Neuron (in vitro differentiated cells): Measurements from ENCODE around the gene PHKG2.

Source experiments
- H2AFZ ChIP-seq: one replicate; pipeline ENCODE4 v1.6.1; 2013; ENCODE audit warnings: low read depth, mild to moderate bottlenecking, inconsistent platforms, low read length, moderate library complexity
- H3K27me3 ChIP-seq: one replicate; pipeline ENCODE4 v1.6.1; 2013; ENCODE audit warnings: low read length; ENCODE audit not compliant: insufficient read depth
- H3K36me3 ChIP-seq: one replicate; pipeline ENCODE4 v1.6.1; 2013; ENCODE audit warnings: low read length; ENCODE audit not compliant: insufficient read depth
- H3K4me1 ChIP-seq: one replicate; pipeline ENCODE4 v1.6.1; 2013; ENCODE audit warnings: low read length; ENCODE audit not compliant: insufficient read depth
- H3K4me3 ChIP-seq: 2 replicates; pipeline ENCODE4 v1.5.1; 2013; ENCODE audit warnings: mild to moderate bottlenecking, low read length, moderate library complexity
- H3K9me3 ChIP-seq: one replicate; pipeline ENCODE4 v1.6.1; 2013; ENCODE audit warnings: low read length

PHKG2 gene

GRCh38 chr16:30737794-30738648, 10.2 kb upstream of the PHKG2 start:
- Histone ChIP-seq H3K9me3 (no peaks in the 10 kb centered on the region), H3K4me1 (no peaks in the 10 kb centered on the region), H3K27me3 (no peaks in the 10 kb centered on the region), H2AFZ (no peak overlapping the region), H3K36me3 (peaks cover 74% of the 10 kb centered on the region), H3K4me3 (no peak overlapping the region)

- Histone ChIP-seq H3K27me3 (no peaks in the 10 kb centered on the region), H3K36me3 (peaks cover 71% of the 10 kb centered on the region), H3K4me3 (no peak overlapping the region), H3K4me1 (no peaks in the 10 kb centered on the region), H3K9me3 (no peaks in the 10 kb centered on the region), H2AFZ (no peak overlapping the region)
Observed at GRCh38 chr16:30738984-30739951, 9.0 kb upstream of the PHKG2 start.

GRCh38 chr16:30740364-30741251, 7.6 kb upstream of the PHKG2 start:
- no peaks in the 10 kb centered on the region for H3K9me3 ChIP-seq
- H2AFZ ChIP-seq: no peak overlapping the region
- H3K27me3 ChIP-seq: no peaks in the 10 kb centered on the region
- H3K4me3 ChIP-seq: no peak overlapping the region
- H3K36me3 ChIP-seq: peaks cover 69% of the 10 kb centered on the region
- H3K4me1 ChIP-seq: no peaks in the 10 kb centered on the region

GRCh38 chr16:30741461-30741914, 6.7 kb upstream of the PHKG2 start:
- Histone ChIP-seq H3K4me1 (no peaks in the 10 kb centered on the region), H3K4me3 (no peak overlapping the region), H3K36me3 (peaks cover 61% of the 10 kb centered on the region), H3K27me3 (no peaks in the 10 kb centered on the region), H3K9me3 (no peaks in the 10 kb centered on the region), H2AFZ (no peak overlapping the region)

- H3K4me3 ChIP-seq: no peak overlapping the region
- H2AFZ ChIP-seq: no peak overlapping the region
- peaks cover 39% of the 10 kb centered on the region for H3K36me3 ChIP-seq
- no peaks in the 10 kb centered on the region for H3K27me3 ChIP-seq
- no peaks in the 10 kb centered on the region for H3K4me1 ChIP-seq
- no peaks in the 10 kb centered on the region for H3K9me3 ChIP-seq
Observed at GRCh38 chr16:30743716-30744115, 4.5 kb upstream of the PHKG2 start.

GRCh38 chr16:30744183-30744582, 4.0 kb upstream of the PHKG2 start:
- no peak overlapping the region for H2AFZ ChIP-seq
- H3K27me3 ChIP-seq: no peaks in the 10 kb centered on the region
- H3K4me3 ChIP-seq: no peak overlapping the region
- peaks cover 34% of the 10 kb centered on the region for H3K36me3 ChIP-seq
- no peaks in the 10 kb centered on the region for H3K9me3 ChIP-seq
- no peaks in the 10 kb centered on the region for H3K4me1 ChIP-seq

- no peaks in the 10 kb centered on the region for H3K9me3 ChIP-seq
- H2AFZ ChIP-seq: no peak overlapping the region
- no peak overlapping the region for H3K4me3 ChIP-seq
- no peaks in the 10 kb centered on the region for H3K4me1 ChIP-seq
- H3K36me3 ChIP-seq: peaks cover 27% of the 10 kb centered on the region
- H3K27me3 ChIP-seq: no peaks in the 10 kb centered on the region
Observed at GRCh38 chr16:30745082-30745481, 3.1 kb upstream of the PHKG2 start.

- Histone ChIP-seq H3K4me1 (no peaks in the 10 kb centered on the region), H3K9me3 (no peaks in the 10 kb centered on the region), H2AFZ (no peak overlapping the region), H3K27me3 (no peaks in the 10 kb centered on the region), H3K36me3 (peaks cover 26% of the 10 kb centered on the region), H3K4me3 (no peak overlapping the region)
Observed at GRCh38 chr16:30746638-30747175, 1.5 kb upstream of the PHKG2 start.

GRCh38 chr16:30747331-30747730, 894 bp upstream of the PHKG2 start:
- Histone ChIP-seq H2AFZ (peak overlapping the region; percentile 68), H3K4me3 (peak overlapping the region; percentile 57), H3K4me1 (no peaks in the 10 kb centered on the region), H3K36me3 (peaks cover 21% of the 10 kb centered on the region), H3K27me3 (no peaks in the 10 kb centered on the region), H3K9me3 (no peaks in the 10 kb centered on the region)

GRCh38 chr16:30748634-30749445, 615 bp downstream of the PHKG2 start:
- H3K27me3 ChIP-seq: no peaks in the 10 kb centered on the region
- no peaks in the 10 kb centered on the region for H3K9me3 ChIP-seq
- H2AFZ ChIP-seq: no peak overlapping the region
- no peaks in the 10 kb centered on the region for H3K4me1 ChIP-seq
- peaks cover 26% of the 10 kb centered on the region for H3K36me3 ChIP-seq
- H3K4me3 ChIP-seq: peak overlapping the region; percentile 57

- no peak overlapping the region for H2AFZ ChIP-seq
- no peaks in the 10 kb centered on the region for H3K27me3 ChIP-seq
- no peaks in the 10 kb centered on the region for H3K4me1 ChIP-seq
- H3K4me3 ChIP-seq: no peak overlapping the region
- H3K9me3 ChIP-seq: no peaks in the 10 kb centered on the region
- peaks cover 31% of the 10 kb centered on the region for H3K36me3 ChIP-seq
Observed at GRCh38 chr16:30750201-30750600, 2.0 kb downstream of the PHKG2 start.
